Breast epithelium (tissue), 4 donors: Measurements from ENCODE around the gene DYRK1A. TPM values are rescaled to one million over a fixed set of nuclear protein-coding genes. Genes with fewer than 3 reads are reported as not detected.

Experiments
- DNase-seq, 2 donors: peaks; one replicate each; pipeline ENCODE4 v3.0.0-alpha.2; 2019; ENCODE audit warnings: low spot score in 2 of 2
- H3K27ac ChIP-seq, 2 donors: fragments of 200-600 bp; sonication (generic) in 1 of 2; one replicate each; pipeline ENCODE4 v1.5.1; 2016 to 2019; ENCODE audit warnings: mild to moderate bottlenecking in 1 of 2
- H3K27me3 ChIP-seq, 2 donors: fragments of 200-600 bp; sonication (generic) in 1 of 2; one replicate each; pipeline versions ENCODE4 v1.5.1 to v1.6.0; 2017 to 2019; ENCODE audit warnings: control low read depth in 1 of 2, mild to moderate bottlenecking in 1 of 2
- H3K36me3 ChIP-seq: fragments of 200-600 bp; one replicate; pipeline ENCODE4 v1.5.1; 2019
- H3K4me1 ChIP-seq, 2 donors: fragments of 200-600 bp; sonication (generic); one replicate each; pipeline ENCODE4 v1.5.1; 2016 to 2019; ENCODE audit warnings: control low read depth in 1 of 2
- H3K4me3 ChIP-seq, 3 donors: fragments of 200-600 bp; sonication (generic); 1 replicate in 2 of 3; 2 replicates in 1 of 3; pipeline ENCODE4 v1.5.1; 2016 to 2019; ENCODE audit warnings: mild to moderate bottlenecking in 3 of 3, moderate library complexity in 2 of 3
- H3K9me3 ChIP-seq, 2 donors: fragments of 200-600 bp; sonication (generic) in 1 of 2; one replicate each; pipeline ENCODE4 v1.5.1; 2016 to 2019; ENCODE audit warnings: control low read depth in 1 of 2
- POLR2A ChIP-seq: fragments of 450-650 bp; IDR thresholded peaks from one replicate; pipeline ENCODE4 v1.6.1; 2016; ENCODE audit warnings: antibody characterized with exemption, mild to moderate bottlenecking, moderate library complexity
- POLR2AphosphoS5 ChIP-seq, 3 donors: sonication (generic); formaldehyde crosslinking; IDR thresholded peaks; one replicate each; pipeline ENCODE4 v1.6.1; 2017; ENCODE audit warnings: antibody characterized with exemption in 3 of 3
- intact Hi-C: fragments of 100-400 bp; cut with DNase I; formaldehyde crosslinking; loops from one replicate; pipeline ENCODE4 v1.15.1; 2023; ENCODE audit warnings: low total_unique reads
- total RNA-seq, 3 donors: library from RNA; depleted of rRNA; stranded (reverse); fragments of >200 nt; gene quantifications; one replicate each; pipeline ENCODE4 v1.1.0, GENCODE V29; 2016
- TF ChIP-seq, protein P1 (sequence below), 3 donors: fragments of 450-650 bp; IDR thresholded peaks; one replicate each; pipeline ENCODE4 v1.5.1; 2016 to 2017; ENCODE audit warnings: antibody characterized with exemption in 3 of 3, mild to moderate bottlenecking in 3 of 3, moderate library complexity in 3 of 3

Gene DYRK1A
- total RNA-seq, 3 donors from 2014 or later = 71.7 to 138 (median 93.1) TPM

DNA sequence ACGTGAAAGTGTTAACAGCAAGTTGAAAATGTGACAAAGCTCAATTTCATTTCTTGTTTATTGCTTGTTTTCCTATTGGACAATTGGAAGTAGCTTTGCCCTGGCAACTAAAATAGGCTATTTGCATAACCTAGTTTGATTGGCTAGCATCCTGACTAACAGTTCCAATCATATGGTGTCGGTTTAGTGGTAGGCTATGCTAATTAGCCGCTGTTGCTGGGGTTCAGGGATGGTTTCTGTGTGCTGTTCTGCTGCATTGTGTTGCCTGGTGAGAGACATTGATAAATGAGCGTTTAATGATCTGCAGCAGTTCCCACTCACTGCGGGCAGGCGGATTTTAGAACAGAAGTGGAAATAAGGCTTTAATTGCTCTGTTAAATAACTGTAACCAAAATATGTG, 68.5 kb downstream of the DYRK1A start:
- no peaks in the 10 kb centered on the region for H3K36me3 ChIP-seq
- no peaks in the 10 kb centered on the region for H3K9me3 ChIP-seq
- intact Hi-C loops = no loop called here
- no peak for DNase-seq
- H3K4me3 ChIP-seq = no peak overlapping the region
- H3K27ac ChIP-seq = no peak overlapping the region
- no peaks in the 10 kb centered on the region for H3K27me3 ChIP-seq
- TF ChIP-seq POLR2A = no peak
- TF ChIP-seq POLR2AphosphoS5 (IDR thresholded peaks at IDR 0.05) = no peak
- TF ChIP-seq, protein P1, sequence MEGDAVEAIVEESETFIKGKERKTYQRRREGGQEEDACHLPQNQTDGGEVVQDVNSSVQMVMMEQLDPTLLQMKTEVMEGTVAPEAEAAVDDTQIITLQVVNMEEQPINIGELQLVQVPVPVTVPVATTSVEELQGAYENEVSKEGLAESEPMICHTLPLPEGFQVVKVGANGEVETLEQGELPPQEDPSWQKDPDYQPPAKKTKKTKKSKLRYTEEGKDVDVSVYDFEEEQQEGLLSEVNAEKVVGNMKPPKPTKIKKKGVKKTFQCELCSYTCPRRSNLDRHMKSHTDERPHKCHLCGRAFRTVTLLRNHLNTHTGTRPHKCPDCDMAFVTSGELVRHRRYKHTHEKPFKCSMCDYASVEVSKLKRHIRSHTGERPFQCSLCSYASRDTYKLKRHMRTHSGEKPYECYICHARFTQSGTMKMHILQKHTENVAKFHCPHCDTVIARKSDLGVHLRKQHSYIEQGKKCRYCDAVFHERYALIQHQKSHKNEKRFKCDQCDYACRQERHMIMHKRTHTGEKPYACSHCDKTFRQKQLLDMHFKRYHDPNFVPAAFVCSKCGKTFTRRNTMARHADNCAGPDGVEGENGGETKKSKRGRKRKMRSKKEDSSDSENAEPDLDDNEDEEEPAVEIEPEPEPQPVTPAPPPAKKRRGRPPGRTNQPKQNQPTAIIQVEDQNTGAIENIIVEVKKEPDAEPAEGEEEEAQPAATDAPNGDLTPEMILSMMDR (IDR thresholded peaks at IDR 0.05) = no peak
- peaks cover 0 to 5% of the 10 kb centered on the region in 2 donors for H3K4me1 ChIP-seq

DNA sequence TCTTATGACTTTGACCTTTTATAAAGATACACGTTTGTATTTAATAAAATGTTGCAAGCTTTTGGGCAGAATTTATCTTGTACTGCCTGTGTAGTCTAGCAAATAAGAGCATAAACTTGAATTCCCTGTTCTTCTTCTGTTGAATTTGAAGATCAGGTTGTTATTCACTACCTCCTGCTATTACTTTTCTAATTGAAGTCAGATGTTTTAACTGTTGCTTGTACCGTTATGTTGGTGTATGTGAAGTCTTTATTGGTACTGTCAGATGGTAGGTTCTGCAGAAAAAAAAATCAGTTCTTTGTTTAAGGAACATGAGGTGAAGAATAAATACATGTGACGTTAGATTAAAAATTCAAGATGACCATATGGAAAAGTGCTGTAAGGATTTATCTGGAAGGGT, 69.1 kb downstream of the DYRK1A start:
- DNase-seq = no peak
- H3K4me3 ChIP-seq = no peak overlapping the region
- TF ChIP-seq POLR2AphosphoS5 (IDR thresholded peaks at IDR 0.05) (no peak), POLR2A (no peak)
- TF ChIP-seq, protein P1 (IDR thresholded peaks at IDR 0.05) = no peak
- no peaks in the 10 kb centered on the region for H3K9me3 ChIP-seq
- no peaks in the 10 kb centered on the region for H3K27me3 ChIP-seq
- H3K4me1 ChIP-seq = peaks cover 0 to 5% of the 10 kb centered on the region in 2 donors
- intact Hi-C loops = no loop called here
- no peaks in the 10 kb centered on the region for H3K36me3 ChIP-seq
- no peak overlapping the region for H3K27ac ChIP-seq

DNA sequence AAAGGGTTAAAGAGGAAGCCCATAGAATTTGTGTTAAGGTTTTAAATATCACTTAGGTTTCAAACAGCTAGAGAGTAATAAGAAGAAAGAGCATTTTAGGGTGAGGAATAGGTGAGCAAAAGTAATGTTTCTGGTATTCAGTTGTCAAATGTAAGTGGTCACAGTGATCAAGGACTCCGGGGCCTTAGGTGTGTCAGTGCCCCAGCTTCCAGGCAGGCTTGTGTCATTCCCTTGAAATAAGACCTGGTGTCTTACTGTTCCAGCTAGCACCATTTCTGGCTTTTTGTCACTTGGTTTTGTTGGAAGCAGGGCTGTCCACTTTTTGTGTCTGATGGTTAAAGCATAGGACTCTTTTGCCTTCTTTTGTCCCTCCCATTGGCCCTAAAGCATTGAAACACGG, 69.6 kb downstream of the DYRK1A start:
- no peaks in the 10 kb centered on the region for H3K27me3 ChIP-seq
- DNase-seq = no peak
- peaks cover 0 to 5% of the 10 kb centered on the region in 2 donors for H3K4me1 ChIP-seq
- H3K4me3 ChIP-seq = no peak overlapping the region
- H3K9me3 ChIP-seq = no peaks in the 10 kb centered on the region
- intact Hi-C loops = no loop called here
- H3K27ac ChIP-seq = no peak overlapping the region
- no peak for TF ChIP-seq POLR2AphosphoS5 (IDR thresholded peaks at IDR 0.05)
- no peak for TF ChIP-seq POLR2A
- TF ChIP-seq, protein P1 (IDR thresholded peaks at IDR 0.05) = no peak
- no peaks in the 10 kb centered on the region for H3K36me3 ChIP-seq

DNA sequence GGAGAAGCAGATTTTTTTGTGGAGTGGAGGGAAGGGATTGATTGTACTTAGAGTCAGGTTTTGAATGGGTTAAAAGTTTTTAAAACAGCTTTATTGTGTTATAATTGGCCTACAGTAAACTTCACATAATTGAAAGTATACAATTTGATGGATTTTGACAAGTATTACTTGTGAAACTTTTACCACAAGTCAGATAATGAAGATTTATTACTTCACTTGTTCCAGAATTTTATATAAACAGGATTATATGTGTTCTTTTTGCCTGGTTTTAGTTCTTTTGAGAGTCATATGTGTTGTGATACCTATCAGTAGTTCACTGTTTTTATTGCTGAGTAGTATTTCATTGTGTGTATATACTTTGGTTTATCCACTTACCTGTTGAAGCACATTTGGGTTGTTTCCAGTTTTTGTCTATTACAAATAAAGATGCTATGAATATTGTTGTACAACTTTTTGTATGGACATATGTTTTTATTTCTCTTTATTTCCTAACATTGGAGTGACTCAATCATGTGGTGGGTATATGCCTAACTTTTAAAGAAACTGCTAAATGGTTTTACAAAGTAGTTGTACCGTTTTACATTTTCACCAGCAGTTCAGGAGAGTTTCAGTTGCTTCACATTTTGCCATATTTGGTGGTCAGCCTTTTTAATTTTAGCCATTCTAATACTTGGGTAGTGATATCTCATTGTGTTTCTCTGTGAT, 71.0 kb downstream of the DYRK1A start:
- H3K4me1 ChIP-seq = peaks cover 0 to 5% of the 10 kb centered on the region in 2 donors
- no peak overlapping the region for H3K27ac ChIP-seq
- intact Hi-C loops = no loop called here
- no peak for DNase-seq
- TF ChIP-seq POLR2AphosphoS5 (IDR thresholded peaks at IDR 0.05) (no peak), POLR2A (no peak)
- TF ChIP-seq, protein P1 (IDR thresholded peaks at IDR 0.05) = no peak
- no peaks in the 10 kb centered on the region for H3K27me3 ChIP-seq
- no peaks in the 10 kb centered on the region for H3K9me3 ChIP-seq
- H3K36me3 ChIP-seq = no peaks in the 10 kb centered on the region
- no peak overlapping the region for H3K4me3 ChIP-seq

DNA sequence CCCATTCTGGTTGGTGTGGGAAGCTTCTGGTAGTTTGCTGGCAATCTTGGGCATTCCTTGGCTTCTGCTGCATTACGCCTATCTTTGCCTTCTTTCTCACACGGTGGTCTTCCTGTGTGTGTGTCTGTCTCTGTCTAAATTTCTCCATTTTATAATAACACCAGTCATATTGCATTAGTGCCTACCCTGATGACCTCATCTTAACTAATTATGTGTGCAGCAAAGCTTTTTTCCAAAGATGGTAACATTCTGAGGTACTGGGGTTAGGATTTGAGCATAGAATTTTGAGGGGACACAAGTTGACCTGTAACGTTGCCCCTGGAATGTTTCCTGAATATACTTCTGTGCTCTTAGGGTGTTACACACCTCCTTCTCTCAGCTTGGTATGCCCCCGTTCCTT, 77.1 kb downstream of the DYRK1A start:
- Histone ChIP-seq H3K4me3 (no peak overlapping the region), H3K9me3 (no peaks in the 10 kb centered on the region), H3K36me3 (no peaks in the 10 kb centered on the region), H3K27me3 (no peaks in the 10 kb centered on the region), H3K27ac (no peak overlapping the region), H3K4me1 (no peaks in the 10 kb centered on the region)
- intact Hi-C loops = no loop called here
- no peak for DNase-seq
- TF ChIP-seq, protein P1 (IDR thresholded peaks at IDR 0.05) = no peak
- TF ChIP-seq POLR2AphosphoS5 (IDR thresholded peaks at IDR 0.05) (no peak), POLR2A (no peak)
